Measurements from ENCODE around the gene MTNR1A. TPM values are rescaled to one million over a fixed set of nuclear protein-coding genes. Genes with fewer than 3 reads are reported as not detected.
"Not testable (repeated sequence)": the region's sequence is repeated elsewhere in the genome, so short reads cannot be mapped to it uniquely, and the experiment has no call there.

MTNR1A gene
- polyA plus RNA-seq, 3 donors, result 0.51 TPM; not detected in 2

DNA sequence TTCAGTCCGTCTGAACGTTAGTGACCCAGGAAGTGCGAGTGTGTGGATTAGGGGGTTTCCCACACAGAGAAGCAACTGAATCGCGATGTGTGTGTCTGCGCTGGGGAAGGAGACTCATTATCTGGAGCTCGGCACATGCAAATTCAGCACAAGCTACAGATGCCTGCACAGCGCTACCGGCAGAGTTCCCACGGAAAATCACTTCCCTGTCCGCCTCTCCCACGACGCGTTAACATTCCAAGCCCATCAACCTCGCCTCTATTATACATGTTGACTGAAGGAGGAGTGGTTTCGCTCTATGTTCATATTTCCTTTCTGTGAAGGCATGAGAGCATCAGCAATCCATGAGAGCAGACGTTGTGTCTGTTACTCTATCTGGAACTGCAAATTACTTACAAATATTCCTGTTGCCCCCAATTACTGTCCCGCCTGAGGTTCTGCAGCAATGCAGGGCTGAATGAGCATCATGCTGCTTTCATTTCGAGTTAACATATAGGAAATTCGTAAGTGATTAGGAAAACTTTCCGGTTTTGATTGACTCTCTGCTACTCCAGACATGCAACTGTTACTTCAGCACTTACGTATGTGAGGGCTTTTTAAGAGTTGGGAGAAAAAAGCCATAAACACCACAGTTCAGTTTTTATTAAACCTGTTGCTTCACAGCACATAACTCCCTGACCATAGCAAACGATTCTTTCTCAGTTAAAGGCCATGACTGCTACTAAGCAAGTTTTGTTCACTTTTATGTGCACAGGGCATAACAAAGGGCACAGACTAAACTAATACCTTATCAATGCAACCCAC, 15.0 kb upstream of the MTNR1A start:
- H3K27ac ChIP-seq (ENCODE audit: low read depth, low read length), result no peak overlapping the region
- WGBS, 3 donors, result 22 to 46% (median 44%) methylated on average over 23 of the region's 23 CpGs

DNA sequence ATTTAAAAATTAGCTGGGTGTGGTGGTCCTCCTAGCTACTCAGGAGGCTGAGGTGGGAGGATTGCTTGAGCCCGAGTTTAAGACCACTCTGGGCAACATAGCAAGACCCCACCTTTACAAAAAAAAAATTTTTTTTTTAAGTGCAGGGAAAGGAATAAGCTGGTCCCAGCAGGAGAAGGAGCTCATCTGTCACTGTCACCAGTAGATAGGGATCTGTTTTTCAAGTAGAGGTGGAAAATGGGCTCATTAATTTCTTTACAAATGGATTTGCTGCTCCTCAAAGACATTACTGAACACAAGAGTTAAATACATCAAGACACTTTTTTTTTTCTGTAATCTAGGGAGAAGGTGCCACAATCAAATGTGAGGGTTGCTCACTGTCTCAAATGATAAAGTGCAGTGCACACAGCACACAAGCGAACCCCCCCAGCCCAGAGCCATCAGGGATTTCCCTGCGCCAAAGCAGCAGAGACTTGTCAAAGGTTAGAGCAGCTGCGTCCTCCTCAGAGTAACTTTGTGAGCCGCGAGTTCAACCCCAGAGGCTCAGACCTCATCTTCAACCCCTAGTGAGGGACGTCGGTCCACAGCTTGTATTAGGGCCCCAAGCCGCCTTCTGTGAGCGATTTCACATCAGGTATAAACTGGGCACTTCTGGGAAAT, 14.3 kb upstream of the MTNR1A start:
- WGBS, 3 donors, result 24 to 50% (median 33%) methylated on average over 10 of the region's 10 CpGs
- no peak overlapping the region for H3K27ac ChIP-seq (ENCODE audit: low read depth, low read length)

DNA sequence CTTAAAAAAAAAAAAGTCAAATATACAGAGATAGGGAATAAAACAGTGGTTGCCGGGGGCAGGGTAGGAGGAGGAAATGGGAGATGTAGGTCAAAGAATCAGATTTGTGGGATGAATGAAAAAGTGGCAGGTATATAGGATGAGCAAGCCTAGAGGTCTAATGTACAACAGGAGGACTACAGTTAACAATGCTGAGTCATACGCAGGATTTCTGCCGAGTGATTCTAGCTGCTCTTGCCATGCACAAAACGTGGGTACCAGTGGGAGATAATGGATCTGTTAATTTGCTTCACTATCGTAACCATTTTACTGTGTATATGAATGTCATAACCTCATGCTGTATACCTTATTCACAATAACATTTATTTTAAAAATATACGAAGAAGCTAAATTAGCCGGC, 10.7 kb upstream of the MTNR1A start:
- 79 to 83% (median 81%) methylated on average over 7 of the region's 7 CpGs for WGBS, 3 donors
- no peak overlapping the region for H3K27ac ChIP-seq (ENCODE audit: low read depth, low read length)

DNA sequence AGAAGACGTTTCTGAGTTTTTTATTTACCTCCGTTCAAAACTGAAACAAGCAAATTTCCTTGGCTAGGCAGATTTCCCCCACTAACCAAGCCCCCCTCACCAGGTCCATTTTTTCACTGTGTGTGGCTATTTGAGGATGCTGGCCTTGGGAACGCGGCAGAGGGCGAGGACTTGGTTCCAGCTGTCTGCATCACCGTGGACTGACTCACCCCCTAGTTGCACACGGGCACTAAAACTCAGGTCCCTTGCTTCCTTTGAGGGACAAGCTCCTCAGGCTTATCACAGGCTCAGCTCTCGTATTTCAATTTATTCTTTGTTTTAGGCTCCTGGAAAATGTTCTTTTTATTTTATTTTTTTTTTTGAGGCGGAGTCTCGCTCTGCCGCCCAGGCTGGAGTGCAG, 8.4 kb upstream of the MTNR1A start:
- H3K27ac ChIP-seq (ENCODE audit: low read depth, low read length), result no peak overlapping the region
- 63 to 82% (median 80%) methylated on average over 11 of the region's 11 CpGs for WGBS, 3 donors

DNA sequence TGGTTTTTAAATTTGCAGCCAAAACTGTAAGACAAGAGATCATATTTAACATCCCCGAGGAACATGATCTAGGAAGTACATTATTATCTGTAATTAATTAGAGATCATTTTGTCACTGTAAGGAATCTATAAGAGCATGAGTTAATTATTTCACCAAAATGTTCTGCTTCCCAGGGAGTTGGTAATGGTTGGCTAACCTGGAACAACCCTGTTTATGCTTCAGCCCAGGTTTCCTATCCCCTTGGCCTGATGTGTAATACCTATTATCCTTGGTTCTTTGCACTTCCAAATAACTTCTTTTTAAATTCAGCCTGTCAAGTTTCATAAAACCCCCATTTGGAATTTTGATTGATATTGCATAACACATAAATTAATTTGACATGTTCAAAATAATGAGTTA, 6.4 kb upstream of the MTNR1A start:
- 81 to 84% (median 83%) methylated on average over 1 of the region's 1 CpG for WGBS, 3 donors
- H3K27ac ChIP-seq (ENCODE audit: low read depth, low read length), result no peak overlapping the region

DNA sequence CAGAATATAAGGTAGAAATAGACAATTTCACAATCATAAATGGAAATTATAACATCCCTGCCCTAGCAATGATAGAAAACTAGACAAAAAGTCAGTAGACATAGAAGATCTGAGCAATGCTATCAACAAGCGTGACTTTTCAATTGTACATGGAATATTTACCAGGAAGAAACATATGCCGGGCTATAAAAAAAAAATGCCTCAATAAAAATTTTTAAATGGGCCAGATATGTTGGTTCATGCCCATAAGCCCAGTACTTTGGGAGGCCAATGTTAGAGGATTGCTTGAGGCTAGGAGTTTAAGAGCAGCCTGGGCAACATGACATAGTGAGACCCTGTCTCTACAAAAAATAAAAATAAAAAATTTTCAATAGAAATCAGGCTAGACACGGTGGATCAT, 5.3 kb upstream of the MTNR1A start:
- no peak overlapping the region for H3K27ac ChIP-seq (ENCODE audit: low read depth, low read length)
- 92 to 95% (median 94%) methylated on average over 3 of the region's 3 CpGs for WGBS, 3 donors

DNA sequence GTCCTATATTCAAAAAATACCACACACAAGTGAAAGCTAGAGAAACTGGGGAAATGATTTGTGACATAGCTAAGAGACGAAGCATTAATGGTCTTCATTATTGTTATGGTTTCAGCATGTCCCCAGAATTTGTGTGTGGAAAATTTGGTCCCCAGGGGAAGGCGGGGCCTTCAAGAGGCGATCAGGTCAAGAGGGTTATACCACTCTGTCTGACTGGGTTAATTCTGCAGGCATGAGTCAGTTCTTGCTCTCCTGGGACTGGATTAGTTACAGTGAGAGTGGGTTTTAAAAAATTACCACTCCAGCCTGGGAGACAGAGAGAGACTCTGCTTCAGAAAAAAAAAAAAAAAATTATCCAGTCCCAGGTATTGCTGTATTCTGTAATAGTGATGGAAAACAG, 2.1 kb upstream of the MTNR1A start:
- WGBS, 3 donors, result 53 to 86% (median 64%) methylated on average over 3 of the region's 3 CpGs

DNA sequence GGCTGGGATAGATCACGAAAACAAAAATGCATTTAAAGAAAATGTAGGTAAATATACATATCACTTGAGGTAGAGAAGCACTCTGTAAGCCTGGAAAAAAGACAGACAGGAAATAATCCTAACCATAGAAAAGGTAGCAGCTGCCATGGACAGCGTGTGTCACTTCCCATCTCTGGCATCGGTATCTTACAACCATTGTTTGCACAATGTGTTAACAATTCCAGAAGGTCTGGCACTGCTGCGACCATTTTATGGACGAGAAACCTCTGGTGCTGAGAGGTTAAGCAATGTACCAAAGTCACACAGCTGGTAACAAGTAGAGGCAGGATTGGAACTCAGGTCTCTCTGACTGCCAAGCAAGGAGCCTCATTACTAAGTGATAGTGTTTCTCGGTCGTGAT, 1.7 kb upstream of the MTNR1A start:
- WGBS, 3 donors, result 43 to 56% (median 51%) methylated on average over 7 of the region's 7 CpGs
- no peak overlapping the region for H3K27ac ChIP-seq (ENCODE audit: low read depth, low read length)

More for the DNA sequence above, 2.1 kb upstream of the MTNR1A start:
- no peak overlapping the region for H3K27ac ChIP-seq (ENCODE audit: low read depth, low read length)

DNA sequence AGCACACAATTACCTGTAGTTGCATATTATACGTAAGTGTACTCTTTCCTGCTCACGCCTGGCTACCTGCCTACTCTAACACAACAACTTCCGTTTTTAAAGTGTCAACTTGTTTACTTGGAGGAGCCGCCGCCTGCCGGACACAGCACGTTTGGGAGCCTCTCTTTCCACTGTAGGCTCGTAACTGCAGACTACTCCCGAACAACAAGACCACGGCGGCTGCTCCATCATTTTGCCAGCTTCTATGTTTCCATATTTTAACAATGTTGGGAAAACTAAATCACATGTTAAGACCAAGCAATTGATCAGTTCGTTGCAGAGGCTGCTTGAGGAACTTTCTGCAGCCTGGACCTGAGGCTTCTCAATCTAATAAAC, 841 bp downstream of the MTNR1A start:
- 2% methylated on average over 12 of the region's 12 CpGs for WGBS, 3 donors
- no peak overlapping the region for H3K27ac ChIP-seq (ENCODE audit: low read depth, low read length)

DNA sequence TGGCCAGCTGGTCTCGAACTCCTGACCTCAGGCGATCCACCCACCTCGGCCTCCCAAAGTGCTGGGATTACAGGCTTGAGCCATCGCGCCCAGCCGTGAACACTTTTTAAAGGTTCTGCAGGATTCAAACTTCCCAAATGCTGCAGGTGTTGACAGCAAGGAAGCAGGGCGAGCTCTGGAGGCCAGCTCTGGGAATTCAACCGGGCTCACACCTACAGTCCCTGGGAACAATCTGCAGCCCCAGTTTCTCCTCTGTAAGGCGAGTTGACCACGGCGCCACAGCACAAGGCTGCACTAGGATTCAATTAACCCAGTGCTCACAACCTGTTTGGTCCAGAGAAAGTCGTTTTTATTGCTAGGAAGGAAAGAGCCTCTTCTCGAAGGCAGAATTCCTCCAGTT, 1.6 kb downstream of the MTNR1A start:
- WGBS, 3 donors, result 57 to 65% (median 62%) methylated on average over 13 of the region's 13 CpGs
- no peak overlapping the region for H3K27ac ChIP-seq (ENCODE audit: low read depth, low read length)

DNA sequence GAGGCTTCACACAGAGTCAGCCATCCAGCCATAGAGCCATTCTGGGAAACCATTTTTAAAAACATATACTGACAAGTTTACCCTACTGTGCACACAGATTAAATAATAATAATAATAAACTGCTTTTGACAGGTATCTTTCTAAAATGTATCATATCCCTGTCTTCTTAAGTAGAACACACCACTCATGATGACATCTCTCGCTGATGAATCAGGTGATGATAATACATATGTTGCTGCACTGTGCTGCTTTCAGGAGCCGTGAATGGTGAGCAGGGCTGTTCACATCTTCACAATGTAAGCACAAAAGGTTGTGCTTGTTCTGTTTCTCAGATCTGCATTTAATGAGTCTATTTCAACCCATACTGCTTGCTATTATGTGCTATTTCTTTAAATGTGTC, 3.5 kb downstream of the MTNR1A start:
- WGBS, 3 donors, result 84 to 88% (median 87%) methylated on average over 2 of the region's 2 CpGs
- no peak overlapping the region for H3K27ac ChIP-seq (ENCODE audit: low read depth, low read length)

DNA sequence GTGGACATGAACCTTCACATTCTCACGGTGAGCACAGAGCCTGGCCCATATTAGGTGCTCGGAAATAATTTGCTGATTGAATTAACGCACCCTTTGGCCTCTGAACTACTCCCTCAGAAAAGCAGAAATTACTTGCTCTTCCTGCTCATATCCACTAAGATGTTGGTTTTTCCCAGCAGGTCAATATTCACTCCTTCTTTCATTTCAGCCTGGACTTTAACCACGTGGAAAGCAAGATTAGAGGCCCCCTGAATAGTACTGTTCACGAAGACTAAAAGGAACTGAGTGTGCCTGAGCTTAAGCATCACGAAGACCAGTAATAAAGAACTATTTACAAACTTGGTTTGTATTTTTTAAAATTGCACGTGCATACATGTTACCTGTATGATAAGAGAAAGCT, 9.9 kb downstream of the MTNR1A start:
- whole genome bisulfite sequencing, 3 donors, result 61 to 76% (median 75%) methylated on average over 7 of the region's 7 CpGs
- H3K27ac ChIP-seq (ENCODE audit: low read depth, low read length), result no peak overlapping the region

DNA sequence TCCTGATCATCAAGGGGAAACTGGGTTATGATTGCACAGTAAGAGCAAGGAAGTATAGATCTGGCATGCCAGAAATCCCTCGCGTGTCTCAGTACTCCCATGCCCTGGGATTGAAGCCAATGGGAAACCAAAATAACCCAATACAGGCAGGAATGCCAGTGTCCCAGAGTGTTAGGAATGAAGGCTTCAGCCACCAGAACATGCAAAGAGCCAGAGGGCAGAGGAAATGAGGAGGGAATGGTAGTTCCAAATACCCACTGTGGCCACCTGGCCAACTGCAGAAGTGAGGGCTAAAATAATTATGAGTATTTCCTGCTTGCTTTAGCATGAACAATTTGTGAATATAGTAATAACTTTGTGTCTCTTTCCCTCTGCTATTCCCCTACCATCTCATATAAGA, 12.2 kb downstream of the MTNR1A start:
- WGBS, 3 donors, result 92 to 94% (median 92%) methylated on average over 2 of the region's 2 CpGs
- H3K27ac ChIP-seq (ENCODE audit: low read depth, low read length), result no peak overlapping the region

DNA sequence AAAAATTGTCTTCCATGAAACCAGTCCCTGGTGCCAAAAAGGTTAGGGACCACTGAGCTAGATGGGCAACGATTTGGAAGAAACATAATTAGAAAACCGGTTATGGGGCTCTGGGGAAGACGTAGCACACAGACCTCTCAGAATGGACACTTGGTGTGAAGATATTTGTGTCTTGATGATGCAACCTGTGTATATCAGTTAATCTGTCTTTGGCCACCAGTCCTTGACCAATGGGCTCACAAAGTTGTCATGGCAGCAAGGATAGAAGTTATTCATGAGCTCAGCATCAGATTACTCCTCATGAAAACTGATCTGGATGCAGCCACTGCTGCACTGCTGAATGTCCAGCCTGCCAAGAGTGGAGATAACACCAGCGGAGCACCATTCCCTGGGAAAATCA, 13.6 kb downstream of the MTNR1A start:
- 81 to 87% (median 86%) methylated on average over 4 of the region's 4 CpGs for WGBS, 3 donors
- no peak overlapping the region for H3K27ac ChIP-seq (ENCODE audit: low read depth, low read length)

DNA sequence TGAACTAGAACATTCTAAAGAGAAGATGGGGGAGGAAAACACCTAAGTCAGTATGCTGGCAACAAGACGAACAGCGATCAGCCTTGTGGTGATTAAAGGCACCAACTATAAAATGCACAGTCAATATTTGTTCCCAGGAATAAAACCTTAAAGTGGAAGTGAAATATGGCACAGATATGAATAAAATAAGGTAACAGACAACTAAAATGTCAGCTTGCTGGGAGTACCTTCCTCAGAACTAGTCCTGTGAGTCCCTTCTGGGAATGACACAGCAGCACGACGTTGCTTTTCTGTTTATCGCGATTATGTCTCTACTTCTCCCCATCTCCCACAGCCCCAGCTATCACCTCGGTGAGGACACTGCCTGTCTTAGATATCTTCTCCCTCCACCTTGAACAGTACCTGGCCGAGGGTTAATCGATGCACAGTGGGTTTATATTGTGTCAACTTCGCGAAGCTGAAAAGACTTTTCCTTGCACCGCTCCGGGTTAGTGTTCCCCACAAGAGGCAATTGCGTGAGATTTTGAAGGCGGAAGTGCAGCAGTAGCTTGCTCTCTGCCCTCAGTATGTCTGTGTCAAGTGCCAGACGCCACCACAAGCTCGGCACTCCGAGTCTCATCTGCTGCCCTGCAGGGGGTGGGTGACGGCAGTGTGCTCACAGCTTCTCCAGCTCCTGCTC, 17.4 kb downstream of the MTNR1A start:
- 77 to 83% (median 80%) methylated on average over 19 of the region's 19 CpGs for WGBS, 3 donors
- H3K27ac ChIP-seq (ENCODE audit: low read depth, low read length), result no peak overlapping the region

DNA sequence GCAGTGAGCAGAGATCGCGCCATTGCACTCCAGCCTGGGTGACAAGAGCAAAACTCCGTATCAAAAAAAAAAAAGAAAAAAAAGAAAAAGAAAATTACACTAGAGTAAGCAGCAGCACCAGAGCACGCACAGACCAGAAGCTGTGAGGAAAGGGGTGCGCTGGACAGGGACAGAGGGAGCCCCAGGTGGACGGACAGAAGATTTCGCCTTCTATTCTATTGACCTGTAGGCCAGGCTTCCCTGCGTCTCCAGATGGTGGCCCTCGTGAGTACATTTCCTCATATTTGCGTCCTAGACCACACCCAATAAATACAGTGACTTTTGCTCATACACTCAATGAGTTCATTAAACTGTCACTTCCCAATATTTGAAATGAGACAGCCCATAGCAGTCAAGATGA, 19.1 kb downstream of the MTNR1A start:
- no peak overlapping the region for H3K27ac ChIP-seq (ENCODE audit: low read depth, low read length)
- WGBS, 3 donors, result 82 to 85% (median 84%) methylated on average over 10 of the region's 10 CpGs

DNA sequence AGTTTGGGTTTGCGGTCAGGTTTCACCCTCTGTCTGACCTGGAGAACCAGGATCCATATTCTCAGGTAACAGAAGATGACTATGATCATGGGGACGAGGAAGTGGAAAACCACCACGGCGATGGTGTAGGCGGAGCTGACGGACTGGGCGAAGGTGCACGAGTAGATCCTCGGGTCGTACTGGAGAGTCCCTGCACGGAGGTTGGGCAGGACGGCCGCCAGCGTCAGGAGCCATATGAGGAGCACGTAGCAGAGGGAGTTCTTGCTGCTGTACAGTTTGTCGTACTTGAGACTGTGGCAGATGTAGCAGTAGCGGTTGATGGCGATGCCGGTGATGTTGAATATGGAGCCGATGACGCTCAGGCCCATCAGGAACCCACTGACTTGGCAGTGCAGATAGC, 21.3 kb downstream of the MTNR1A start:
- no peak overlapping the region for H3K27ac ChIP-seq (ENCODE audit: low read depth, low read length)
- WGBS, 3 donors, result 95 to 96% (median 95%) methylated on average over 21 of the region's 21 CpGs

DNA sequence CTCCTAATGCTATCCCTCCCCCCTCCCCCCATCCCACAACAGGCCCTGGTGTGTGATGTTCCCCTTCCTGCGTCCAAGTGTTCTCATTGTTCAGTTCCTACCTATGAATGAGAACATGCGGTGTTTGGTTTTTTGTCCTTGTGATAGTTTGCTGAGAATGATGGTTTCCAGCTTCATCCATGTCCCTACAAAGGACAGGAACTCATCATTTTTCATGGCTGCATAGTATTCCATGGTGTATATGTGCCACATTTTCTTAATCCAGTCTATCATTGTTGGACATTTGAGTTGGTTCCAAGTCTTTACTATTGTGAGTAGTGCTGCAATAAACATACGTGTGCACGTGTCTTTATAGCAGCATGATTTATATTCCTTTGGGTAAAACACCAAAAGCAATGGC, 31.4 kb downstream of the MTNR1A start:
- WGBS, 3 donors, result 90 to 93% (median 91%) methylated on average over 4 of the region's 4 CpGs
- H3K27ac ChIP-seq (ENCODE audit: low read depth, low read length), result not testable (repeated sequence)

DNA sequence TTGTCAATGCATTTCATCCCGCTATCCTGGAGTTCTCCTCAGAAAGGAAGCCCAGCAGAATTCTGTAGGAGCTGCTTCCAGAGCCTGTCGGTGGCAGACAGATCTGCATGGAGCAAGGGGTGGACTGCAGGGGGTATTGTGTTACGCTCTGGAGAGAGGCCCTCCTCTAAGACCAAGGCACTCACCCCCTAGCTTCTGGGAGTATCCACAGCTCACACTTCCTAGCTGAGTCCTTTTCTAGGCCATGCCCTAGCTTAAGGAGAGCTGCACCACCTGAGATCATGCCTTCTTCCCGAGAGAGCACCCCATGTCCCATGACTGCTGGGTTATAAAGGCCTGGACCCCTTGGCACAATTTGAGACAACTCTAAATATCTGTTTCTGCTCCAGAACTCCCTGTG, 39.1 kb downstream of the MTNR1A start:
- 59 to 74% (median 72%) methylated on average over 4 of the region's 4 CpGs for WGBS, 3 donors
- no peak overlapping the region for H3K27ac ChIP-seq (ENCODE audit: low read depth, low read length)

Measured in adipose tissue (tissue), 3 donors.